NT2/D1 (cell line): ENCODE data around the gene LPP.

Experiments used
- SUZ12 ChIP-seq: IDR thresholded peaks from 2 replicates; pipeline ENCODE4 v1.6.1; 2011; ENCODE audit not compliant: insufficient read length, insufficient read depth; ENCODE audit errors: extremely low read depth
- YY1 ChIP-seq: IDR thresholded peaks from 2 replicates; pipeline ENCODE4 v1.6.1; 2011; ENCODE audit not compliant: insufficient read length, insufficient read depth
- ZNF274 ChIP-seq: IDR thresholded peaks from 2 replicates; pipeline ENCODE4 v1.6.1; 2011; ENCODE audit warnings: mild to moderate bottlenecking, low read depth, low read length

GRCh38 chr3:188304501-188304900 lies 150.5 kb downstream of the LPP start:
- TF ChIP-seq ZNF274 (no peak), YY1 (no peak), SUZ12 (no peak)
